Camera-type eye (tissue), 1 donor: Measurements from ENCODE around the gene MPZL3. TPM values are rescaled to one million over a fixed set of nuclear protein-coding genes. Genes with fewer than 3 reads are reported as not detected.

Experiments used
- total RNA-seq: library from RNA; depleted of rRNA; stranded (reverse); fragments of >200 nt; gene quantifications from one replicate; pipeline ENCODE4 v1.2.3, GENCODE V29; 2014

The MPZL3 gene
- 3.5 TPM for total RNA-seq

GRCh38 chr11:118251858-118252652 is at the start of gene MPZL3:
Gene MPZL3, minus strand, starts transcription at chr11:118252365. Its CDS starts 71 bp downstream, at chr11:118252294.

GRCh38 chr11:118263695-118264568 is 11.8 kb upstream of the MPZL3 start, which contains the start of gene MPZL2:
Gene MPZL2, minus strand, starts transcription at chr11:118264297. Its CDS starts 144 bp downstream, at chr11:118264153.

GRCh38 chr11:118224511-118225188 is 27.5 kb downstream of the MPZL3 start, which contains the start of gene JAML:
Gene JAML, minus strand, starts transcription at chr11:118225011. Its CDS starts 10,145 bp downstream, at chr11:118214866.

Other genes with a start within 250 kb of the MPZL3 start
- 7.7 TPM for gene TMPRSS4, start 175.3 kb downstream of the MPZL3 start, total RNA-seq
- gene SMIM35, start 165.4 kb downstream of the MPZL3 start, total RNA-seq = 0.11 TPM
- gene SCN4B, start 99.5 kb downstream of the MPZL3 start, total RNA-seq = 5.9 TPM
- 7.4 TPM for gene SCN2B, start 75.7 kb downstream of the MPZL3 start, total RNA-seq
- gene JAML, start 27.4 kb downstream of the MPZL3 start, total RNA-seq = 3.3 TPM
- 18.4 TPM for gene MPZL2, start 11.9 kb upstream of the MPZL3 start, total RNA-seq
- 0.55 TPM for gene CD3E, start 52.4 kb upstream of the MPZL3 start, total RNA-seq
- not detected for gene CD3D, start 90.3 kb upstream of the MPZL3 start, total RNA-seq
- 0.88 TPM for gene CD3G, start 92.0 kb upstream of the MPZL3 start, total RNA-seq
- 46.6 TPM for gene UBE4A, start 107.2 kb upstream of the MPZL3 start, total RNA-seq
- 27.5 TPM for gene ATP5MG, start 149.2 kb upstream of the MPZL3 start, total RNA-seq
- 169 TPM for gene KMT2A, start 184.1 kb upstream of the MPZL3 start, total RNA-seq